Suppressor macrophage (primary cell): ENCODE results near the gene FRMD4A.
"Not testable (repeated sequence)": the region's sequence is repeated elsewhere in the genome, so short reads cannot be mapped to it uniquely, and the experiment has no call there.

Source experiments
- DNase-seq, 4 experiments: peaks; one replicate each; pipeline ENCODE4 v3.0.0-alpha.2; 2020 to 2022

The FRMD4A gene

GRCh38 chr10:13971601-13972475 lies 358.9 kb downstream of the FRMD4A start:
- no peak for DNase-seq

DNA sequence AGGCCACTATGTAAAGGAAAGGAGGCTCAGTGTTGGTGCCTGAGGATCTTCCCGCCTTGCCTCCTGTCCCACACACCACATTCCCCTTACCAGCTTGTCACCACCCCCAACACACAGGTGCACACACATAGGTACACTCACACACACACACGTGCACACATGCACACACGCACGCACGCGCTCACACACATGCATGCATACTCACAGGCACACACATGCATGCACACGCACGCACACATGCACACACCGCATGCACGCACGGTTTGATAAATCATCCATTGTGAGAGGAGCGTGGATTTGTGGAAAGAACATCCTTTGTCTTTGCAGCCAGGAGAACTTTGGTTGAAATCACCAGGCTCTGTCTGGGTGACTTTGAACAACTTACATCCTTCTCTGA lies 359.8 kb downstream of the FRMD4A start:
- DNase-seq: no peak

GRCh38 chr10:13970236-13970956 lies 360.3 kb downstream of the FRMD4A start:
- DNase-seq: no peak

- no peak for DNase-seq
These were observed 361.0 kb downstream of the FRMD4A start for GRCh38 chr10:13969792-13970140.

DNA sequence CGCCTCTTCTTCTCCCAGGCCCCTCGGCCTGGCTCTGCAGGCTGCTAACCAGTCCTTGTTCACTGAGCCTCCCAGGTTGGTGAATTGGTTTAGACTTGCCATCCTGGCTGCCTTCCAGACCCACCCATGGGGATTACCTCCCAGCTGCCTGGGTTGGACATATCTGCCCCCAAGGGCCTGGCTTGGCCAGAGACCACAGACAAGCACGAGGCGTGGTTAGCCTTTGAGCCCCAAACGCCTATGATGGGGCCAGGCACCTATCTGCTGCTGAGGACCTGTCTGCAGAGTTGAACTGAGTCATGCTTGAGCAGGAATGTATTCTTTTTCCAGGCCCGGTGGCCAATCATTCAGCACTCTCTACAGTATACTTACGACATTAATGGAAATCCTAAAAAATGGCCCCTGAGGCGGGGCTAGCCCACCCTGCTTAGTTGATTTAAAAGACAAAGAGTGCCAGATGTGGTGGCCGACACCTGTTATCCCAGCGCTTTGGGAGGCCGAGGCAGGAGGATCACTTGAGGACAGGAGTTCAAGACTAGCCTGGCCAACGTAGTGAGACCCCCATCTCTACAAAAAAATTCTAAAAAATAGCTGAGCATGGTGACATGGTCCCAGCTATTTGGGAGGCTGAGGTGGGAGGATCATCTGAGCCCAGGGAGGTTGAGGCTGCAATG lies 361.5 kb downstream of the FRMD4A start:
- no peak for DNase-seq

- no peak for DNase-seq
These were observed 368.9 kb downstream of the FRMD4A start for GRCh38 chr10:13961853-13962252.

GRCh38 chr10:13961097-13961496 lies 369.6 kb downstream of the FRMD4A start:
- DNase-seq: no peak

DNA sequence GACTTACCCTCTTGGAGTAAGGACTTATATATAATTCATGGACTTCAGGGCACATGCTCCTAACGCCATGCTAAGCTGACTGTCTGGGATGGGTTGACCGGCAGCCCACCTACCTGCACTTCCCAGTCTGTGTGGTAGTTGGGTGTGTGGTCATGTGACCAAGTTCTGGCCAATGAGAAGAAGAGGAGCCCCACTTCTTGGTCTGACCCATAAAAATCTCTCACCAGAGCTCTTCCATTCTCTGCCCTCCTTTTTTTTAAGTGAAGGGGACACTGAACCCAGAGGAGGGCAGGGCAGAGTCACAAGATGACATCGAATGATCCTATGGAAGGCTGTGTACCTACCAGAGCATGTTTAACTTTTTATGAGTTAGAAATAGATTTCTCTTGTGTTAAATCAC lies 370.1 kb downstream of the FRMD4A start:
- no peak for DNase-seq

GRCh38 chr10:13959443-13960359 lies 371.0 kb downstream of the FRMD4A start:
- no peak for DNase-seq

GRCh38 chr10:13957856-13958255 lies 372.9 kb downstream of the FRMD4A start:
- no peak for DNase-seq

GRCh38 chr10:13956826-13957225 lies 373.9 kb downstream of the FRMD4A start:
- DNase-seq: no peak

GRCh38 chr10:13955409-13956068 lies 375.2 kb downstream of the FRMD4A start:
- no peak for DNase-seq

GRCh38 chr10:13954195-13954594 lies 376.5 kb downstream of the FRMD4A start:
- DNase-seq: not testable (repeated sequence)

DNA sequence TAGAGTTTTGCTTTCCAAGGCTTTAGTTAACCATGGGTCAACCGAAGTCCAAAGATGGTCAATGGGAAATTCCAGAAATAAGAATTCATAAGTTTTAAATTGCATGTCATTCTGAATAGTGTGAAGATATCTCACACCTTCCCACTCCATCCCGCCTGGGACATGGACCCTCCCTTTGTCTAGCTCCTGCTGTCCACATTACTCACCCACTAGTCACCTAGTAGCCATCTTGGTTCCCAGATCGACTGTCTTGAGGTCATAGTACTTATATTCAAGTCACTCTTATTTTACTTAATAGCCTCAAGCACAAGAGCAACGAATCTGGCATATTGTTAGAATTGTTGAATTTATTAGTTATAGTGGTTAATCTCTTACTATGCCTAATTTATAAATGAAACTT lies 377.4 kb downstream of the FRMD4A start:
- DNase-seq: no peak

DNA sequence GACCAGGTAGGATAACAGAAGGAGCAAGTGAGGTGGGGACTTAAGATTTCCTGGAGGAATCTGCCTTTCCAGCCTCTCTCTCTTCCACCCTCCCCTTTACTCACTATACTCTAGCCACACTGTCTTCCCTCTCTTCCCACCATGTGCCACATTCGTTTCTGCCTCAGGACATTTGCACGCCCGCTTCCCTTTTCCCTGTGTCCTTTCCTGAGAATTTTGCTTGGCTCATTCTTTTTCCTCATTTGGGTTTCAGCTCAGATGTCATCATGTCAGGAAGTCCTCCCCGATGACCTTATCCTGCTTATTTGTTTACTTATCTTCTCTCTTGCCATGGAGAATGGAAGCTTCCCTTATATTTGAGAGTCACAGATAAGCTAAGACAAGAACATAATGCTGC lies 380.2 kb downstream of the FRMD4A start:
- peak in 2 of 4 experiments; percentile 18 to 27 for DNase-seq

DNA sequence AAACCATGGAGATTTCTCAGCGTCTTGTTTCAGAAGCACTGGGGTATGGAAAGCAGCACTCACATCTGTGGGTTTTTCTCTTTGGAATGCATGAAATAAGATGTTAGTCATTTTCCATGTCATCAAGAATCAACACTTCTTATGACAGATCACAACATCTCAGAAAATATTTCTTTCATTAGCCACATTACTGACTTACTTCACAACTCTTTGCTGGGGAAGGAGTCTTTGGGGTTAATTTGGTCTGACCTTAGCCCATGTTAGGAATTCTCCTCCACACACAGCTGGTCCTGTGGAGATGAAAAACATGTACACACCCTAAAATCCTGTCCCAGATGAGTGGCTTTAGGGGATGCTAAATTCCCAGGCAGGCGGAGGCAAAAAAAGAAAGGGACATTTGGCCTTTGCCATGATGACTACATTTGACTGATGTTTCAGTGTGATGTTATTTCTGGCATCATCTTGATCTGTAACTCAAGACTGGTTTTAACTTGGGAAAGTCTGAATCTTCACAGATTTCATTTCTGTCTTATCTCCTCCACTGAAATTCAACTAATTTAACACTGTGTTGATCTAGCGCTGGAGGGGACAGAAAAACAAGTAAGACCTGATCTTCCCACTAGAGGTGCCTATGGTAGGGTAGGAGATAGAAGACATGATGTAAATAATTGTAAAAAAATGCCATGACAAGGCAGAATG lies 380.7 kb downstream of the FRMD4A start:
- no peak for DNase-seq

DNA sequence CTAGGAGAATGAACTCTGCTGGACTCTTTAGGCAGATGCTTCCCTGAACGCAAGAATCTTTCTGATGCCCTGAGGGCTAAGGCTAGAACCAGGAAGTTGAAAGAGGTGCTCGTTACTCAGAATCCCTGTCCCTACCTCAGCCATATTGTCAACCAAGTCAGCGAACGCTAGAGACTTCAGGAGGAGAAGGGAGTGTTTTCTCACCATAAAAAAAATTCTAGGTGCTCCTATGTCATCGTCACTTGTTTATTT lies 384.6 kb downstream of the FRMD4A start:
- no peak for DNase-seq

DNA sequence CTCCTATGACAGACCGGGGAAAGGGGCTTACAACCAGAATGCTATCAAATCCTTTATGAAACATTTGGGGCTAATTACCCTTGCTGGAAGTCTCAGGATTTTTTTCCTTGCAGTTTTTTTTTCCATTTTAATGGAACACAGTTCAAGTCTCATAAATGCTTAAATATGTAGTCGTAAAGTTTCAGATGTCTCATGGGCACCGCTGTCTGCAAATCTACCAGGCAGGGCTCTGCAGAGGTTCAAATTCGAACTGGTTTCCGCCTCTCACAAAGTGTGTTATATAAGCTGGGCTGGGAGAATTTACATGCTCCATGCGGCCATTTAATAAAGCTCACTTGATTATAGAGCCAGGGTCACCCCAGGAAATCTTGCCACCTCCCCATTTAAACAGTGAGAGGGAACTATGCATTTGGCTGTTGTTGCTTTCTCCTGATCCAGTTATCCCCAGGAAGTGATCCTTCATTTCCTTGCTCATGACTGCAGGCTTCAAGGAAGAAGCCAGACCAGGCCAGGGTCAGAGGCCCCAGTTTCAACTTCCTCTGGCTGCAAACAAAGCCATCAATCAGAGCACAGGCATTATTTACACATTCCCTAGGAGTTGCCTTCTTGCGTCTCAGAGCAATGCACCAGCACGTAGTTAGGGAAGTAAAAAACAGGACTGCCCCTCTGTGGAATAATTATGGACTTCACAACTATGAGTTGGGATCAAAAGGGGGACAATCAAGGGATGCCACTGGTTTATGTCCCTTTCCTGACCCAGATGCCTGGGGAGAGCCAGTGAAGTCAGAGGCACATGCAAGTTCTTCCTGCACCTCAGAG lies 385.1 kb downstream of the FRMD4A start:
- DNase-seq: peak; percentile 40 to 52 (median 51)

GRCh38 chr10:13944823-13945222 lies 385.9 kb downstream of the FRMD4A start:
- DNase-seq: no peak

GRCh38 chr10:13943735-13944398 lies 386.9 kb downstream of the FRMD4A start:
- DNase-seq: no peak
